Measurements from ENCODE around the gene SPRYD3. TPM values are rescaled to one million over a fixed set of nuclear protein-coding genes. Genes with fewer than 3 reads are reported as not detected.
A peak's percentile ranks its signal among the peaks of the same experiment; 100 is the strongest.

Gene SPRYD3
- total and polyA plus RNA-seq, 2 experiments from 2014 or later: 4.3 to 5.4 TPM

DNA sequence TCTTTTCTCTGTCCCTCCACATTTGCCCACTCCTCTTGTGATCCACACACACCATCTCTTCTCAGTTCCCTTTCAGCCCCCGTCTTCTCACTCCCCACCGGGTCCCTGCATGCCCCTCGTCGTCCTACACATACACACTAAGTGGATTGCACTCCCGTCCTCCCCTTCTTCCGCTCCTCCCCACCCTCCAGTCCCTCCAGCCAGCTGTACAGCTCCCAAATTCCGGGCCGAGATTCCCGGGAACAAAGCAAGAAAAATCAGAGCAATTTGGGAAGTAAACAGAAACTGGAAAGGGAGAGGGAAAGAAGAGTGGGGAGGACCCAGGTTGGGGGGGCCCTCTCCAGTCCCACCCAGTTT, 18.0 kb upstream of the SPRYD3 start (continued):
- TF ChIP-seq, protein P1, sequence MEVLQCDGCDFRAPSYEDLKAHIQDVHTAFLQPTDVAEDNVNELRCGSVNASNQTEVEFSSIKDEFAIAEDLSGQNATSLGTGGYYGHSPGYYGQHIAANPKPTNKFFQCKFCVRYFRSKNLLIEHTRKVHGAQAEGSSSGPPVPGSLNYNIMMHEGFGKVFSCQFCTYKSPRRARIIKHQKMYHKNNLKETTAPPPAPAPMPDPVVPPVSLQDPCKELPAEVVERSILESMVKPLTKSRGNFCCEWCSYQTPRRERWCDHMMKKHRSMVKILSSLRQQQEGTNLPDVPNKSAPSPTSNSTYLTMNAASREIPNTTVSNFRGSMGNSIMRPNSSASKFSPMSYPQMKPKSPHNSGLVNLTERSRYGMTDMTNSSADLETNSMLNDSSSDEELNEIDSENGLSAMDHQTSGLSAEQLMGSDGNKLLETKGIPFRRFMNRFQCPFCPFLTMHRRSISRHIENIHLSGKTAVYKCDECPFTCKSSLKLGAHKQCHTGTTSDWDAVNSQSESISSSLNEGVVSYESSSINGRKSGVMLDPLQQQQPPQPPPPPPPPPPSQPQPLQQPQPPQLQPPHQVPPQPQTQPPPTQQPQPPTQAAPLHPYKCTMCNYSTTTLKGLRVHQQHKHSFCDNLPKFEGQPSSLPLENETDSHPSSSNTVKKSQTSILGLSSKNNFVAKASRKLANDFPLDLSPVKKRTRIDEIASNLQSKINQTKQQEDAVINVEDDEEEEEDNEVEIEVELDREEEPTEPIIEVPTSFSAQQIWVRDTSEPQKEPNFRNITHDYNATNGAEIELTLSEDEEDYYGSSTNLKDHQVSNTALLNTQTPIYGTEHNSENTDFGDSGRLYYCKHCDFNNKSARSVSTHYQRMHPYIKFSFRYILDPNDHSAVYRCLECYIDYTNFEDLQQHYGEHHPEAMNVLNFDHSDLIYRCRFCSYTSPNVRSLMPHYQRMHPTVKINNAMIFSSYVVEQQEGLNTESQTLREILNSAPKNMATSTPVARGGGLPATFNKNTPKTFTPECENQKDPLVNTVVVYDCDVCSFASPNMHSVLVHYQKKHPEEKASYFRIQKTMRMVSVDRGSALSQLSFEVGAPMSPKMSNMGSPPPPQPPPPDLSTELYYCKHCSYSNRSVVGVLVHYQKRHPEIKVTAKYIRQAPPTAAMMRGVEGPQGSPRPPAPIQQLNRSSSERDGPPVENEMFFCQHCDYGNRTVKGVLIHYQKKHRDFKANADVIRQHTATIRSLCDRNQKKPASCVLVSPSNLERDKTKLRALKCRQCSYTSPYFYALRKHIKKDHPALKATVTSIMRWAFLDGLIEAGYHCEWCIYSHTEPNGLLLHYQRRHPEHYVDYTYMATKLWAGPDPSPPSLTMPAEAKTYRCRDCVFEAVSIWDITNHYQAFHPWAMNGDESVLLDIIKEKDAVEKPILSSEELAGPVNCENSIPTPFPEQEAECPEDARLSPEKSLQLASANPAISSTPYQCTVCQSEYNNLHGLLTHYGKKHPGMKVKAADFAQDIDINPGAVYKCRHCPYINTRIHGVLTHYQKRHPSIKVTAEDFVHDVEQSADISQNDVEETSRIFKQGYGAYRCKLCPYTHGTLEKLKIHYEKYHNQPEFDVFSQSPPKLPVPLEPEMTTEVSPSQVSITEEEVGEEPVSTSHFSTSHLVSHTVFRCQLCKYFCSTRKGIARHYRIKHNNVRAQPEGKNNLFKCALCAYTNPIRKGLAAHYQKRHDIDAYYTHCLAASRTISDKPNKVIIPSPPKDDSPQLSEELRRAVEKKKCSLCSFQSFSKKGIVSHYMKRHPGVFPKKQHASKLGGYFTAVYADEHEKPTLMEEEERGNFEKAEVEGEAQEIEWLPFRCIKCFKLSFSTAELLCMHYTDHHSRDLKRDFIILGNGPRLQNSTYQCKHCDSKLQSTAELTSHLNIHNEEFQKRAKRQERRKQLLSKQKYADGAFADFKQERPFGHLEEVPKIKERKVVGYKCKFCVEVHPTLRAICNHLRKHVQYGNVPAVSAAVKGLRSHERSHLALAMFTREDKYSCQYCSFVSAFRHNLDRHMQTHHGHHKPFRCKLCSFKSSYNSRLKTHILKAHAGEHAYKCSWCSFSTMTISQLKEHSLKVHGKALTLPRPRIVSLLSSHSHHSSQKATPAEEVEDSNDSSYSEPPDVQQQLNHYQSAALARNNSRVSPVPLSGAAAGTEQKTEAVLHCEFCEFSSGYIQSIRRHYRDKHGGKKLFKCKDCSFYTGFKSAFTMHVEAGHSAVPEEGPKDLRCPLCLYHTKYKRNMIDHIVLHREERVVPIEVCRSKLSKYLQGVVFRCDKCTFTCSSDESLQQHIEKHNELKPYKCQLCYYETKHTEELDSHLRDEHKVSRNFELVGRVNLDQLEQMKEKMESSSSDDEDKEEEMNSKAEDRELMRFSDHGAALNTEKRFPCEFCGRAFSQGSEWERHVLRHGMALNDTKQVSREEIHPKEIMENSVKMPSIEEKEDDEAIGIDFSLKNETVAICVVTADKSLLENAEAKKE (CRISPR knock-in tag; IDR thresholded peaks at IDR 0.05): no peak
- TF ChIP-seq, protein P2, sequence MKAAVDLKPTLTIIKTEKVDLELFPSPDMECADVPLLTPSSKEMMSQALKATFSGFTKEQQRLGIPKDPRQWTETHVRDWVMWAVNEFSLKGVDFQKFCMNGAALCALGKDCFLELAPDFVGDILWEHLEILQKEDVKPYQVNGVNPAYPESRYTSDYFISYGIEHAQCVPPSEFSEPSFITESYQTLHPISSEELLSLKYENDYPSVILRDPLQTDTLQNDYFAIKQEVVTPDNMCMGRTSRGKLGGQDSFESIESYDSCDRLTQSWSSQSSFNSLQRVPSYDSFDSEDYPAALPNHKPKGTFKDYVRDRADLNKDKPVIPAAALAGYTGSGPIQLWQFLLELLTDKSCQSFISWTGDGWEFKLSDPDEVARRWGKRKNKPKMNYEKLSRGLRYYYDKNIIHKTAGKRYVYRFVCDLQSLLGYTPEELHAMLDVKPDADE (IDR thresholded peaks at IDR 0.05): 0 out of 2 replicates have a peak, but pooled peaks have one; percentile 7

DNA sequence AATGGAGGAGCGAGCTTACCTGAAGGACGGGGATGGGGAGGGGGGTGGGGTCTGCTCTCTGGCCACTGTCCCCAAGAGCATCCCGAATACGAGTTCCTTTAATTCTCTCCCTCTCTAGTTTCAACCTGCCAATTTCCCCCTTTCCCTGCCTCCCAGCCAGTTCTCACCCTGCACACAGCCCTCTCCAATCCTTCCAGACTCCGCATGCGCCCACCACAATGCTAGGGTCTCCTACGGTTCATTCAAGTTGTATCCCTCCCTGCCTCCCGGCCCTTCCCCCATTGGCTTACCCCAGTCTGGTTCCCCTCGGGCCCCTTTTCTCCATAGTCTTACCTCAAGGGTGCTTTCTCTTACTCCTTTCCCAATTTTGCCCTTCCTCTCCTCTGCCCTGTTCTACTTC, 17.6 kb upstream of the SPRYD3 start:
- H3K9me2 ChIP-seq (ENCODE audit: insufficient read depth): no peaks in the 10 kb centered on the region
- ATAC-seq: peak; percentile 12
- H3K79me2 ChIP-seq (replicated peaks; ENCODE audit: insufficient read depth): no peaks in the 10 kb centered on the region
- Mint-ChIP-seq H3K27me3 (ENCODE audit: insufficient read depth, low read depth, poor library complexity) (peaks cover 34% of the 10 kb centered on the region), H3K4me1 (peaks cover 35% of the 10 kb centered on the region), H3K4me3 (peak overlapping the region; percentile 89), H3K36me3 (ENCODE audit: low read depth) (no peaks in the 10 kb centered on the region; the same call in 2 of the 3 replicates), H3K27ac (no peak overlapping the region; the same call in 1 of the 2 replicates), H3K9me3 (no peaks in the 10 kb centered on the region)
- H3K4me1 ChIP-seq (ENCODE audit: insufficient read depth): peaks cover 26% of the 10 kb centered on the region
- H3K4me3 ChIP-seq: peak overlapping the region; percentile 96
- no peak overlapping the region for H3K27ac ChIP-seq (ENCODE audit: low read depth)
- no peaks in the 10 kb centered on the region for H3K36me3 ChIP-seq (ENCODE audit: insufficient read depth)
- no peaks in the 10 kb centered on the region for H4K20me1 ChIP-seq (replicated peaks; ENCODE audit: insufficient read depth)
- peak overlapping the region; percentile 95 for H2AFZ ChIP-seq
- TF ChIP-seq EZH2phosphoT487 (IDR thresholded peaks at IDR 0.05; ENCODE audit: unreplicated experiment) (no peak), ZNF114 (CRISPR knock-in tag; IDR thresholded peaks at IDR 0.05) (no peak)
- peaks cover 20% of the 10 kb centered on the region for H3F3A ChIP-seq (replicated peaks; ENCODE audit: low read depth)
- DNase-seq (ENCODE audit: low spot score): peak; percentile 37
- H3K27me3 ChIP-seq (ENCODE audit: insufficient read depth): peaks cover 26% of the 10 kb centered on the region
- H3K4me2 ChIP-seq: peak overlapping the region; percentile 100

Measured in GM23338 (cell line).